HS-27A (cell line): ENCODE results near the gene PREX1.
"Not testable (repeated sequence)": the region's sequence is repeated elsewhere in the genome, so short reads cannot be mapped to it uniquely, and the experiment has no call there.

Source experiments
- DNase-seq: peaks from one replicate; pipeline ENCODE4 v3.0.0-alpha.2; 2012; ENCODE audit warnings: low read depth, missing footprints

PREX1 gene

GRCh38 chr20:48772183-48772976, 55.4 kb downstream of the PREX1 start:
- DNase-seq, result no peak

DNA sequence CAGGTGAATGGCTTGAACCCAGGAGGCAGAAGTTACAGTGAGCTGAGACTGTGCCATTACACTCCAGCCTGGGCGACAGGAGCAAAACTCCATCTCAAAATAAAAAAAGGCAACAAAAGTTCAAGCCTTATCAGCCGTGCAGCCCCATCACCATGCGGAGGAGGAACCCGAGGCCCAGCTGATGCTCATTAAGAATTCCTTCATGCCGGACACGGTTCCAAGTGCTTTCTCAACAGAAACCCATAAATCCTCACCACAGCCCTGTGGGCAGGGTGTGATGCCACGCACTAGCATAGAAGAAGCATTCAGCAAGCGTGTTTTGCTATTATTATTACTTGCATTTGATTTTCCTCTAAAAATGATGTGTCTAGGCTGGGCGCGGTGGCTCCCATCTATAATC, 56.3 kb downstream of the PREX1 start:
- no peak for DNase-seq

DNA sequence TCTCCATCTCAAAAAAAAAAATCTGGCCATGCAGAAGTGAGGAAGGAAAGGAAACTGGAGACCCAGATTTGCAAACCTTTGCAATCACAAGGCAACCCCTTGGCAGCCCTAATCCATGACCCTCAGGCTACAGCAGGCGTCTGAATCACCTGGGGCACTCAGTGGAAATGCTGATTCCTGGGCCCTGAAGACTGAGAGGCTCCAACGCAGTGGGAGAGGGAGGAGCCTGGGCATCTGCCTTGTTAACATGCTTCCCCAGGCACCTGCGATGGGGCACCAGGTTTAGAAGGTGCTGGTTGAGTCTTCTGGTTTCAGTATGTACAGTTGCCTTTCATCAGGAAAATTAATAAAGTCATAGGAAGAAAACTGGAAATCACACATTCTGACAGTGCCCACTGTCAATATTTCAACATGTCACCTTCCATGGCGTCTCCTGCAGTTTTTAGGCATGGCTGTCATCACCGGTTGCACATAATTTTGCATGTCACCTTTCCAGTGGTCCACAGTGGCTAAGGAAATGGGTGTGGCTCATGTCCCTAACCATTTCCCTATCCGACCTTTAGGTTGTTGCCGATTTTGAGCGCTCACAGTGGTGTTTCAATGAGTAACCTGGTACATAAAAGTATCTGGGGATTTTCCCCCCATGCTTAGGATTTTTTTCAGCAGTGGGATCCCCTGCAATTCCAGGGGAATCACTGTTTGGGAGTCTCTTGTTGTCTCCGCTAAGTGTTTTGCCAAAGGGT, 56.9 kb downstream of the PREX1 start:
- DNase-seq, result no peak

- no peak for DNase-seq
These were observed 58.5 kb downstream of the PREX1 start for GRCh38 chr20:48769069-48769983.

GRCh38 chr20:48766961-48767960, 60.5 kb downstream of the PREX1 start:
- no peak for DNase-seq

- DNase-seq, result no peak
These were observed 61.6 kb downstream of the PREX1 start for GRCh38 chr20:48766205-48766604.

DNA sequence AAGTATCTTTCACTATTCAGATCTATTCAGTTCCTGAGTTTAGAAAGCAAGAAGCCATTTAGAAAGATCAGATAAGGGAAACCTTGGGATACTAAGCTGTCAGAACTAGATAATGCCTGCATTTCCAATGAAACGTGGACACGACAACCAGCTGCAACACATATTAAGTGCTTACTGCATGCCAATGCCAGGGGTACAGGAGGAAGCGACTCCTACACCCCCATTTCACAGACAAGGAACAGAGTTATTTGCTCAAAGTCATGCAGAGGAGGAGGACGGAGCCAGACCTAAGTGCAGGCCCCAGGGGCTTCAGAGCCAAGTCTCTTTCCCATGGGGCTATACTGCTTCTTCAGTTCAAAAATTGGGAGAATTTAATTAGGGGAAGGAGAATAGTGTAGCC, 62.4 kb downstream of the PREX1 start:
- no peak for DNase-seq

DNA sequence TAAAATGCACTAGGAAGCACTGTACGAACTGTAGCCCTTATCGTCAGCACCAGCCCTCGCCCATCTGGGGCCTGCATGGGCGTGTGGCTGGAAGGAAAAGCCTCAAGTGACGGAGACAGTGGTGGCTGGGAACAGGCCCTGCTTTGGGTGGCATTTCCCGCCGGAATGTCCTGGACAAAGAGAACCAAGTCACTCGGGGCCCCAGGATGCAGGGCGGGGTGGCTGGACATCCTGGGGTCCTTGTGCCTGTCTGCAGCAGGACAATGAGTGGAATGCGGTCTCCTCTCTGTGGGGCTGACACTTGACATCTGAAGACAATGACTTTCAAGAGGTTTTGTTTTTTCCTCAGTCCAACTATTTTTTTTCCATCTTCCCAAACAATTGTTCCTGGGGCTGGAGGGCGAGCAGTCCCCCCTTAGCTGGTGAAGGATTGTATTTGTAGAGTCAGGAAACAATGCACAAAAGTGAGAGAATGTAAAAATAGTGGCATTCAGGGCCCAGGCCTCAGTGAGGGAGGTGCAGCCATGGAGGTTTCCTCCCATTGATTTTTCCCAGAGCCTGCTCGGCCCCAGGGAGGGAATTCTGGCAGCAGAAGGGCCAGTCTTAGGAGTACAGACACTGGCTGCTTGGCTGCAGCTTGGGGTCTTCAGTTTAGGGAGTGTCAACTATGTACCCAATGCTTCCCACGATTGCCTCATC, 64.4 kb downstream of the PREX1 start:
- no peak for DNase-seq

DNA sequence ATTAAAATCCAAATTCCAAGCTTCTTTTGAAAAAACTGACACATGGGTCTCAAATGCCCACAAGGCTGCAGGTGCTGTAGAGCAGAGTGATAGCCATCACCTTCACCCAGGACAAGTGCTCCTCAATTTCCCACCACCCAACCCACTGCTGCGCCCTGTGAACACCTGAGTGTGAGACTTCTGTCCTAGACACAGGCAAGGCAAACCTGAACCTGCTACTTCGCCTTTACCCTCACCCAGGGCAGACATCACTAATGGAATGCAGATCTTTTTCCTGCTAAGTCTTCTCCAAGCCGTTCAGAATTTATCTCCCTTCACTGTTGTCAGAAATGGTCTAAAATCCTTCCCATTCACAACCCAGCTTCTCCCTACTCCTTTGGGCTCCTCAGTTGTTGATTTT, 65.9 kb downstream of the PREX1 start:
- no peak for DNase-seq

GRCh38 chr20:48761023-48761785, 66.6 kb downstream of the PREX1 start:
- DNase-seq, result no peak

DNA sequence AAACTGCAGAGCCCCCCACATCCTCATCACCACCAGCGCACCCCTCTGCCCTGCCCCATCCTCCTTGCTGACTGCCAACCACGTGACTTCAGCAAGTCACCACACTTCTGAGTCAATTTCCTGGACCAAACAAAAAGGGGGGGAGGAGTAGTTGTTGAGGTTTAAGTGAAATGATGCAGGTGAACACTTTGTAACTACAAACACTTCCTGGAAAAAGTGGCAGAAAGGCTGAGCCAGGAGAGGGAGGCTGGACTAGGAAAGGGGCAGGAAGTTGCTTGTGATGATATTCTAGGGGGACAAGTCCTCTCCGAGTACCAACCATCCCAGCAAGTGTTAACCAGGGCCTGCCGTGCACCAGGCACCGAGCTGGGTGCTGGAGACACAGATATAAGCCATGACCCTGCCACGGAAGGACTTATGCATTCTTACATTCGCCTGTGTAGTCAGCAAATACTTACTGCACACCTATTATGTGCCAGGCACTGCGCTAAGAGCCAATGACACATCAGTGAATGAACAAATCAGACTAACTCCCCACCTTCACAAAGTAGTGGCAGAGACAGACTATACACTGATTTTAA, 67.3 kb downstream of the PREX1 start:
- DNase-seq, result no peak

DNA sequence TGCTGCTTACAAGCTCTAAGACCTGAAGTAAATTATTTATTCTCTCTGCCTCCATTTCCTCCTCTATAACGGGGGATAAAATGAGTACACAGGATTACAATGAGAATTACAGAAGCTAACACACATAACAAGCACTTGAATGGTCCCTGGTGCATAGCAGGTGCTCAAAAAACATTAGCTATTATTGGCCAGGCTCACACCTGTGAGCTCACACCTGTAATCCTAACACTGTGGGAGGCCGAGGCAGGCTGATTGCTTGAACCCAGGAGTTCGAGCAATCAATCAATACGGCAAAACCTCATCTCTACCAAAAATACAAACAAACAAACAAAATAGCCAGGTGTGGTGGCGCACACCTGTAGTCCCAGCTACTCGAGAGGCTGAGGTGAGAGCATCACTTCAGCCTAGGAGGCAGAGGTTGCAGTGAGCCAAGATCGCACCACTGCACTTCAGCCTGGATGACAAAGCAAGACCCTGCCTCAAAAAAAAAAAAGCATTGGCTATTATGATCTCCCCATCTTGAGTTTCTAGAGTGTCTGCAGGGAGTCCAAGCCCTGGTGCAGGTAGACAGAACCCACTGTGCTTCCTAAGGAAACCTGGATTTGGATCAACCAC, 68.1 kb downstream of the PREX1 start:
- DNase-seq, result no peak

- no peak for DNase-seq
These were observed 69.5 kb downstream of the PREX1 start for GRCh38 chr20:48758206-48758820.

DNA sequence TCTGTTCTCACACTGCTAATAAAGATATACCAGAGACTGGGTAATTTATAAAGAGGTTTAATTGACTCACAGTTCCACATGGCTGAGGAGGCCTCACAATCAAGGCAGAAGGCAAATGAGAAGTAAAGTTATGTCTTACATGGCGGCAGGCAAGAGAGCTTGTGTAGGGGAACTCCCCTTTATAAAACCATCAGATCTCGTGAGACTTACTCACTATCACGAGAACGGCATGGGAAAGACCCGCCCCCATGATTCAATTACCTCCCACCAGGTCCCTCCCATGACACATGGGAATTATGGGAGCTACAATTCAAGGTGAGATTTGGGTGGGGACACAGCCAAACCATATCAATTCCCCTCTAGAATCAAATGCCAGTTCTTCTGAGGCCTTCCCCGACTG, 71.0 kb downstream of the PREX1 start:
- DNase-seq, result not testable (repeated sequence)

DNA sequence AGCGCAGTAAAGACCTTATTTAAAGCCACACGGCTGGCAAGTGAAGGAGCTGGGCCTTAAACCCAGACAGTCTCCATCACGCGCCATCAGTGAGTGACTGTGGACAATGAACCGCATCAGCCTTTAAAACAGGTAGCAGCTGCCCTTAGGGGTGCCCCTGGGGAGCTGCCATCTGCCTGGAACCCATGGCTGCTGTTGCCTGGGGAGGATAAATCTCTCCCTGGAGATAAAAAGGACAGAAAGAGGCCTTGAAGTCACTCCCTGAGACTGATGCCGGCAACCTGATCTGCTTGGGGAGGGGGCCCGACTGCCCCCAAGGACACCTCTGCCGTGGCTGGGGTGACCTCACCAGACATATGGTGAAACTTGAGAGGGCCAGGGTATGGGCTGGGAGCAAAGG, 73.5 kb downstream of the PREX1 start:
- DNase-seq, result no peak

- DNase-seq, result no peak
These were observed 74.8 kb downstream of the PREX1 start for GRCh38 chr20:48752963-48753362.

DNA sequence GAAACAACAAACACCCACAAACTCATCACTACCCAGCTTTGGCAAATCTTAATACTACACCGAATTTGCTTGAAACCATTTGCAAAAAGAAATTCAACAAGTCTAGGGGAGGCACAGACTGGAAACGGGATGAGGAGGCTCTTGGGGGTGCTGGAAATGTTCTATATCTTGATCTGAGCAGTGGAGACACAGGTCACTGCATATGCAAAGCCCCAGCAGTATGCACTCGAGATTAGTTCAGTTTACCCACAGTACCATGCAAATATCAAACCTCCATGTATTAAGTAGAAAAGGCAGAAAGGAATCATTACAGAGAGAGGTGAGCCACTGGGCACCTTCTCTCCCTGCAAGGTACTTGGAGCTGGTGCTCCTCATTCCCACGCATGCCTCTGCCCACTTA, 75.9 kb downstream of the PREX1 start:
- DNase-seq, result no peak

DNA sequence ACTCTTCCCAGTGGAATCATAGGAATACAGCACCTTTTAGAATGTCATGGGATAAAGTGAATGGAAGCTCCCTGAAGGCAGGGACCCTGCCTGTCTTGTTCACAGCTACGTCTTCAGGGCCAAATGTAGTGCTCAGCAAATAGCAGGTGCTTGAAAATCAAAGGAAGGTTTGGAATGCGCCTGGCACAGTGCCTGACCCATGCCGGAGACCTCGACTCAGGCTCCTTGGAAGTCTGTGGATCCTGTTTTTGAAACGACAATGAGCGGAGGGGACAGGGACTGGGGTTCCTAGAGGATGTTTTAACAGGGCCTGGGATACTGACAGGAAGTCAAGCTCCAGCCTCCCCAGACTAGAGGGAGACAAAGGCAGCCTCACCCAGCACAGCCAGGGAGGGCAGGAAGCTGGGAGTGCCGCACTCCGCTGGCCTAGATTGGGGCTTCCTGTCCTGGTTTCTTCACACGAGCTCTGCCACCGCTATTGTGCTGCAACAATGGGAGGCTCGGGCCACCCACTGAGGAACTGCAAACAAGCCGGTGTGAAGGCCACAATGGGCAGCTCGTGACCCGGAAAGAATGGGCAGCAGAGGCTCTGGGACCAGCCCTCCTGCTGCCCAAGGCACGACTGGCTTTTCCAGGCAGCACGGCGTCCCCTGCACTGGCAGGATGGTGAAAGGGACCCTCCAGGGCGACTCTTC, 76.7 kb downstream of the PREX1 start:
- no peak for DNase-seq
